ENCODE results near the gene HYAL2. TPM values are rescaled to one million over a fixed set of nuclear protein-coding genes. Genes with fewer than 3 reads are reported as not detected.

HYAL2 gene
- total RNA-seq, 2 experiments from 2014 or later = 4.8 to 5.7 TPM

DNA sequence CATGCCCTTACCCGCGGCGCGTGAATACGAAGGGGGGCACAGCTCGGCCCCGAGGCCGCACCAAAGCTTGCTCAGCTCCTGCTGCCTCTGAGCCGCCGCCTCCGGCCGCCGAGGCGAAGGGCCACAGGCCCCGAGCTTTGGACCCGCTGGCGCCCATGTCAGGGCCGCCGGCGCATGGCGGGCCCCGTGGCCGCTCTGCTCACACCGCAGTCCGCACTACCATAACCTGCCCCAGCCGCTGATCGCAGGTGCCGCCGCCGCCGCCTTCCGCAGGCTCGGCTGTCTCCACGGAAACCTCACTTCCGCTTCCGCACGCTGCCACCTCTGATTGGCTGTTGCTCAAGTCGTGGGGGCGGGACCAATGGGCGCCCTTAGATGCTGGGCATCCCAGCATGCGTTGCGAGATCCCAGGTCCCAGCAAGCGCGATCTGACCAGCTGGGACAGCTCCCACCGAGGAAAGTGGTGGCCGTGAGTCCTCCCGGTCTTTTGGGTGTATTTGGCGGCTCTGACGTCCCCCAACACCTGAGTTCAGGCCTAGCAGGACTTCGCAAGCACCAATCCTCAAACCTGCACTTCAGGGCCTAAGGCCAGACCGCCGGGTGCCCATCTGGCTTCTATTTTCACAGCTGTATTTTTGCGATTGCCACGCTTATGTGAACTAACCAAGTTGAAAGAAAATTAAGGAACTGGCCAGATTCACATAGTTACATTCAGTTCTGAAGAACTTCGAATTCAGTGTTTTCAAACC, 5.6 kb upstream of the HYAL2 start, which contains the start of gene TUSC2:
TUSC2 (minus strand) TSS at position 281 of the 749 bp plus-strand sequence; CDS start at position 157, 124 bp downstream.
- Mint-ChIP-seq H3K27me3 (no peaks in the 10 kb centered on the region), H3K27ac (peak within 1 kb of the TSS; percentile 64), H3K4me1 (ENCODE audit: low read depth) (peaks cover 23% of the 10 kb centered on the region), H3K9me3 (no peaks in the 10 kb centered on the region), H3K36me3 (peaks cover 18% of the 10 kb centered on the region), H3K4me3 (peak within 1 kb of the TSS; percentile 89)
- POLR2A ChIA-PET = interaction anchor here (1.0 to 2.6 kb wide), 7 partner anchors 9 to 36 kb away, joined by 3 to 36 read pairs (median 7); partner anchors contain the start of genes CYB561D2, HYAL3, IFRD2 and NAA80
- intact Hi-C loops (cut with micrococcal nuclease) = loop anchor here (1.0 to 2.0 kb wide), 3 partner anchors 9 to 36 kb away; partner anchors contain the start of genes HYAL3, IFRD2 and NAA80
- CTCF ChIA-PET = interaction anchor here (0.6 to 4.9 kb wide), 8 partner anchors 9 to 102 kb away, joined by 3 to 30 read pairs (median 4); partner anchors contain the start of genes HYAL3, LSMEM2 and NAA80
- DNase-seq = peak; percentile 98

GRCh38 chr3:50327129-50327528, 4.6 kb upstream of the HYAL2 start:
- Mint-ChIP-seq H3K9me3 (no peaks in the 10 kb centered on the region), H3K27ac (no peak overlapping the region), H3K36me3 (peaks cover 14% of the 10 kb centered on the region), H3K4me1 (ENCODE audit: low read depth) (peaks cover 23% of the 10 kb centered on the region), H3K27me3 (no peaks in the 10 kb centered on the region), H3K4me3 (peak overlapping the region; percentile 89)
- intact Hi-C loops (cut with micrococcal nuclease) = no loop called here
- CTCF ChIA-PET = interaction anchor here (1.0 to 4.9 kb wide), 3 partner anchors 29 to 81 kb away, joined by 3 to 30 read pairs (median 10); partner anchors contain the start of genes HYAL3, LSMEM2 and NAA80
- no peak for DNase-seq
- POLR2A ChIA-PET = interaction anchor here (1.0 to 2.6 kb wide), 5 partner anchors 9 to 35 kb away, joined by 3 to 36 read pairs (median 8); partner anchors contain the start of genes CYB561D2, IFRD2, NPRL2 and RASSF1

DNA sequence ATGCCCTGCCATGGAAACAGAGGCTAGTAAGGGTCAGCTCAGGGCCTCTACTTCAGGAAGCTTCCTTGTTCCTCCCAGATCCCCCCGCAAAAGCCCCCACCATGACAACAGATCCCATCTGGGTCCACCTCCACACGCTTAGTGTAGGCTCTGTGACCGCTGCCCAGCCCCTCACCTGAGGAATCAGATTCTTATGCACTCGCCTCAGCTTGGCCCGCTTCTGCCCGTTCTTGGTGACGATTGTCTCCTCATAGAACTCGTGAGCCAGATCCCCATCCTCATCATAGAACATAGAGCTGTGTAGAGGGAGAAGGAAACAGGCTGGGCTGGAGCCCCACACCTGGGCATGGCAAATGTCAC, 3.6 kb upstream of the HYAL2 start:
- Mint-ChIP-seq H3K27ac (no peak overlapping the region), H3K9me3 (no peaks in the 10 kb centered on the region), H3K4me3 (peak overlapping the region; percentile 16), H3K36me3 (peaks cover 11% of the 10 kb centered on the region), H3K27me3 (no peaks in the 10 kb centered on the region), H3K4me1 (ENCODE audit: low read depth) (peaks cover 23% of the 10 kb centered on the region)
- intact Hi-C loops (cut with micrococcal nuclease) = no loop called here
- DNase-seq = no peak
- ChIA-PET CTCF (interaction anchor here (0.8 to 4.9 kb wide), 5 partner anchors 9 to 34 kb away, joined by 3 to 30 read pairs (median 6); partner anchors contain the start of genes HYAL3, IFRD2, NAA80 and RASSF1), POLR2A (no interaction called here)

DNA sequence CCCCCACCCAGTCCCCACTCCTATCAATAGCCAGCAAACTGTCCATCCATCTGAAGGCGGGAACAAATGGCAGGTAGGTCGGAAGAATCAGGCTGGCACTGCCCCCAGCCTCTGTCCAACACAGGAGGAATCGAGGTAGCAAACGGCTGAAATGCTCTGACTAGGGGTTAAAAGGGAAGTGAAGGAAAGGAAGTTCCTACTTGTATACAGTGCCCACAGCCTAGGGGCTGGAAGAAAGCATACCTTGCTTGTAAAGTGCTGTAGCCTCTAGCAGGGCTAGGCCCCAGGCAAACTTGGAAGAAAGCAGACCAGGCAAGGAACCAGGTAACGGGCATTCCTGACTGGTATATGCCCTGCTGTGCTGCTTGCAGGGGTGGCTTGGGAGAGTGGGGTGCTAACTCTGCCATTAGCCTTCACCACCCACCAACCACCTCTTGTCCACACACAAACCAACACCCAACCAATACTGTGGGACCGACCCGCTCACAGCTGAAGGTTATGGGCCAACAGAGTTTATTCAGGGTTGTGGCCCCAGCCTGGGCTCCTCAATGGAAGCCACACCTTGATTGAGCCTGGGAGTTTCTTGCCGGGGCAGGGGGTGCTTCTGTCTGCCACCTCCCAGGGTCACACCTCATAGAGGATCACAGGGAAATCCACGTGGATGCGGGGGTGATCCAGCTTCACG, 3.1 kb upstream of the HYAL2 start:
- H3K27ac Mint-ChIP-seq = no peak overlapping the region

GRCh38 chr3:50325113-50325480, 2.6 kb upstream of the HYAL2 start:
- Mint-ChIP-seq H3K4me1 (ENCODE audit: low read depth) (peaks cover 27% of the 10 kb centered on the region), H3K9me3 (no peaks in the 10 kb centered on the region), H3K27me3 (no peaks in the 10 kb centered on the region), H3K4me3 (no peak overlapping the region), H3K36me3 (peaks cover 2% of the 10 kb centered on the region), H3K27ac (no peak overlapping the region)
- DNase-seq = no peak
- ChIA-PET CTCF (interaction anchor here (0.6 to 4.9 kb wide), 10 partner anchors 10 to 83 kb away, joined by 3 to 30 read pairs (median 12); partner anchors contain the start of genes CYB561D2, HYAL3, IFRD2 and LSMEM2), POLR2A (interaction anchor here (1.6 to 1.8 kb wide), 2 partner anchors 12 to 26 kb away, joined by 5 to 10 read pairs; partner anchors contain the start of genes HYAL3 and NAA80)
- intact Hi-C loops (cut with micrococcal nuclease) = no loop called here

More for the DNA sequence above, 3.1 kb upstream of the HYAL2 start:
- Mint-ChIP-seq H3K4me1 (ENCODE audit: low read depth) (peaks cover 23% of the 10 kb centered on the region), H3K4me3 (no peak overlapping the region), H3K27me3 (no peaks in the 10 kb centered on the region), H3K36me3 (peaks cover 5% of the 10 kb centered on the region), H3K9me3 (no peaks in the 10 kb centered on the region)
- CTCF ChIA-PET = interaction anchor here (0.8 to 4.9 kb wide), 7 partner anchors 9 to 33 kb away, joined by 3 to 30 read pairs (median 8); partner anchors contain the start of genes HYAL3, IFRD2, NAA80 and RASSF1
- POLR2A ChIA-PET = no interaction called here
- no peak for DNase-seq
- intact Hi-C loops (cut with micrococcal nuclease) = no loop called here

GRCh38 chr3:50324351-50325112, 2.0 kb upstream of the HYAL2 start:
- Mint-ChIP-seq H3K27me3 (no peaks in the 10 kb centered on the region), H3K4me3 (no peak overlapping the region), H3K4me1 (ENCODE audit: low read depth) (peaks cover 32% of the 10 kb centered on the region), H3K9me3 (no peaks in the 10 kb centered on the region), H3K36me3 (peaks cover 2% of the 10 kb centered on the region), H3K27ac (no peak overlapping the region)
- ChIA-PET POLR2A (interaction anchor here (0.6 to 1.8 kb wide), 4 partner anchors 10 to 26 kb away, joined by 3 to 10 read pairs (median 4); partner anchors contain the start of genes HYAL3 and NAA80), CTCF (interaction anchor here (0.6 to 4.9 kb wide), 21 partner anchors 11 to 204 kb away, joined by 3 to 30 read pairs (median 5); partner anchors contain the start of genes CYB561D2, HYAL1, HYAL3 and IFRD2)
- intact Hi-C loops (cut with micrococcal nuclease) = loop anchor here (1.0 kb wide), 1 partner anchor 50 kb away; no protein-coding TSS in a partner anchor
- DNase-seq = peak; percentile 70

DNA sequence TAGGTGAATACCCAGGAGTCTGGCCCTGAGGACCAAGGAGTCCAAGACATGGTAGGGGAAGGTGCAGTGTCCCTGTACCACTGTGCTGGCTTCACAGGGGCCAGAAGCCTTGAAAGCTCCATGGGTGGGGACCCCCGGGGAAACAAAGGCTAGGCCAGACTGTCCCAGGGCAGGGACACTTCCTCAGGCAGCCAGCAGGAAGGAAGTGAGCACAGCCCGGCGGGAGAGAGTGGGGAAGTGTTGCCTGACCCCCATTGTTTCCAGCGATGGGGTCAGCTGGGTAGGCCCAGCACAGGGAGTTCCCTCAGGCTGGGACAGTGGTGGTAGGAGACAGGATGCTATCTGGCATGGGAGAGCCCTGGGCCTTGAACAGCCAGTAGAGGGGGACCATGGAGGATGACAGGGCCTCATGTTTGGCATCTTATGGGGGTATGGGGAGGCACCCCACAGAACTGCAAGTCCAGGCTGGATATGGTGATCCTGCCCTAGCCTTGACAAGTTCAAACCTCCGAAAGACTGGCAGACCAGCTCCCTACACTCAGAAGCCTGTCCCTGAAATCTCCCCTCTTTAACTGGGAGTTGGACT, 1.2 kb upstream of the HYAL2 start:
- Mint-ChIP-seq H3K27ac (no peak overlapping the region), H3K4me1 (ENCODE audit: low read depth) (peaks cover 37% of the 10 kb centered on the region), H3K36me3 (peaks cover 2% of the 10 kb centered on the region), H3K27me3 (no peaks in the 10 kb centered on the region), H3K4me3 (no peak overlapping the region), H3K9me3 (no peaks in the 10 kb centered on the region)
- intact Hi-C loops (cut with micrococcal nuclease) = loop anchor here (1.0 kb wide), 1 partner anchor 49 kb away; no protein-coding TSS in a partner anchor
- POLR2A ChIA-PET = interaction anchor here (1.0 to 1.8 kb wide), 4 partner anchors 10 to 24 kb away, joined by 3 to 10 read pairs (median 4); partner anchors contain the start of genes HYAL3 and NAA80
- CTCF ChIA-PET = interaction anchor here (0.6 to 4.9 kb wide), 21 partner anchors 10 to 572 kb away, joined by 3 to 30 read pairs (median 5); partner anchors contain the start of genes CYB561D2, HYAL1, HYAL3 and IFRD2
- DNase-seq = no peak

- Mint-ChIP-seq H3K36me3 (peaks cover 2% of the 10 kb centered on the region), H3K27me3 (no peaks in the 10 kb centered on the region), H3K4me3 (no peak overlapping the region), H3K9me3 (no peaks in the 10 kb centered on the region), H3K27ac (no peak overlapping the region), H3K4me1 (ENCODE audit: low read depth) (peaks cover 34% of the 10 kb centered on the region)
- no peak for DNase-seq
- intact Hi-C loops (cut with micrococcal nuclease) = no loop called here
- ChIA-PET POLR2A (interaction anchor here (1.0 kb wide), 1 partner anchor 14 kb away, joined by 3 read pairs; no protein-coding TSS in a partner anchor), CTCF (interaction anchor here (0.6 to 4.9 kb wide), 8 partner anchors 12 to 572 kb away, joined by 3 to 30 read pairs (median 10); partner anchors contain the start of genes CYB561D2, HYAL3, LSMEM2 and NAA80)
Observed at GRCh38 chr3:50323092-50323600, 601 bp upstream of the HYAL2 start.

GRCh38 chr3:50322115-50322385, 495 bp downstream of the HYAL2 start:
- Mint-ChIP-seq H3K36me3 (peaks cover 2% of the 10 kb centered on the region), H3K4me1 (ENCODE audit: low read depth) (peaks cover 29% of the 10 kb centered on the region), H3K27ac (no peak overlapping the region), H3K27me3 (no peaks in the 10 kb centered on the region), H3K9me3 (no peaks in the 10 kb centered on the region), H3K4me3 (peak overlapping the region; percentile 77)
- intact Hi-C loops (cut with micrococcal nuclease) = no loop called here
- DNase-seq = no peak
- CTCF ChIA-PET = interaction anchor here (0.8 to 3.3 kb wide), 8 partner anchors 9 to 220 kb away, joined by 3 to 16 read pairs (median 4); partner anchors contain the start of genes GNAI2, HYAL3 and NAA80
- POLR2A ChIA-PET = interaction anchor here (0.6 kb wide), 1 partner anchor 11 kb away, joined by 3 read pairs; no protein-coding TSS in a partner anchor

GRCh38 chr3:50321336-50322114, 1.0 kb downstream of the HYAL2 start:
- peaks cover 2% of the 10 kb centered on the region for H3K36me3 Mint-ChIP-seq
- no peaks in the 10 kb centered on the region for H3K9me3 Mint-ChIP-seq
- peaks cover 30% of the 10 kb centered on the region for H3K4me1 Mint-ChIP-seq (ENCODE audit: low read depth)
- ChIA-PET CTCF (interaction anchor here (0.5 to 2.2 kb wide), 10 partner anchors 10 to 221 kb away, joined by 3 to 16 read pairs (median 4); partner anchors contain the start of genes GNAI2, HYAL3 and NAA80), POLR2A (interaction anchor here (0.6 kb wide), 1 partner anchor 12 kb away, joined by 3 read pairs; no protein-coding TSS in a partner anchor)
- peak; percentile 88 for DNase-seq
- H3K4me3 Mint-ChIP-seq = peak overlapping the region; percentile 77
- intact Hi-C loops (cut with micrococcal nuclease) = loop anchor here (1.0 kb wide), 2 partner anchors 16 to 22 kb away; partner anchors contain the start of genes HYAL3 and NAA80
- H3K27me3 Mint-ChIP-seq = no peaks in the 10 kb centered on the region
- H3K27ac Mint-ChIP-seq = peak overlapping the region; percentile 86

Measured in activated CD4-positive, alpha-beta memory T cell treated with anti-CD3 and anti-CD28 coated beads for 36 hours (primary cell).